Heart right ventricle (tissue), 16 donors: ENCODE results near the gene SBK1. TPM values are rescaled to one million over a fixed set of nuclear protein-coding genes. Genes with fewer than 3 reads are reported as not detected.
"Not testable (repeated sequence)": the region's sequence is repeated elsewhere in the genome, so short reads cannot be mapped to it uniquely, and the experiment has no call there.

Source experiments
- ATAC-seq, 8 donors: fragments of 200-7000 bp; cut with Tn5 transposase; one replicate each; pipeline ENCODE4 v1.9.1; 2020; ENCODE audit warnings: mild to moderate bottlenecking in 8 of 8, moderate library complexity in 8 of 8, moderate number of reproducible peaks in 1 of 8
- DNase-seq, 2 donors: peaks; one replicate each; pipeline ENCODE4 v3.0.0-alpha.2; 2020
- H3K27ac ChIP-seq, 10 donors: fragments of 200-600 bp; sonication (generic) in 2 of 10; one replicate each; pipeline versions ENCODE4 v1.5.0 to v1.8.0; 2020 to 2022; ENCODE audit warnings: mild to moderate bottlenecking in 3 of 10
- H3K27me3 ChIP-seq, 7 donors: fragments of 200-600 bp; one replicate each; pipeline ENCODE4 v1.8.0; 2021 to 2022; ENCODE audit warnings: mild to moderate bottlenecking in 2 of 7
- H3K36me3 ChIP-seq, 9 donors: fragments of 200-600 bp; sonication (generic) in 1 of 9; one replicate each; pipeline versions ENCODE4 v1.5.0 to v1.8.0; 2020 to 2022; ENCODE audit warnings: mild to moderate bottlenecking in 2 of 9
- H3K4me1 ChIP-seq, 9 donors: fragments of 200-600 bp; sonication (generic) in 1 of 9; one replicate each; pipeline versions ENCODE4 v1.5.0 to v1.8.0; 2020 to 2022; ENCODE audit warnings: mild to moderate bottlenecking in 4 of 9
- H3K4me3 ChIP-seq, 10 donors: fragments of 200-600 bp; sonication (generic) in 2 of 10; one replicate each; pipeline versions ENCODE4 v1.5.0 to v1.8.0; 2020 to 2022; ENCODE audit warnings: mild to moderate bottlenecking in 7 of 10, moderate library complexity in 2 of 10
- H3K9me3 ChIP-seq, 11 donors: fragments of 200-600 bp in 10 of 11; sonication (generic) in 2 of 11; one replicate each; pipeline versions ENCODE4 v1.5.0 to v1.8.0; 2013 to 2022; ENCODE audit warnings: mild to moderate bottlenecking in 2 of 11, control low read depth in 1 of 11, moderate library complexity in 1 of 11
- CTCF ChIP-seq, 9 donors: fragments of 200-600 bp; sonication (generic) in 2 of 9; IDR thresholded peaks; one replicate each; pipeline versions ENCODE4 v1.5.0 to v1.8.0; 2021 to 2022; ENCODE audit warnings: antibody characterized with exemption in 9 of 9, mild to moderate bottlenecking in 5 of 9, moderate library complexity in 1 of 9
- WGBS, 2 donors: extraction: QIAGEN DNeasy Blood & Tissue Kit; methylation state at CpG; one replicate each; pipeline ENCODE4 v1.1.7; 2013; ENCODE audit warnings: inconsistent platforms in 1 of 2; 5-methylcytosine and 5-hydroxymethylcytosine counted together
- intact Hi-C, 10 donors: fragments of 100-400 bp; cut with DNase I; formaldehyde crosslinking; loops; one replicate each; pipeline versions ENCODE4 v1.11.1 to v1.14.2; 2022
- polyA plus RNA-seq, 2 donors: library from polyadenylated mRNA; stranded (reverse); fragments of 200-250 nt; gene quantifications; one replicate each; pipeline ENCODE4 v1.2.3, GENCODE V29; 2013
- total RNA-seq, 10 donors: library from RNA; stranded (reverse); fragmentation: NEBNext Ultra II Directional in 3 of 10; extraction: Animal tissue kit (Norgen Biotek cat#: 25700) in 3 of 10; gene quantifications; one replicate each; pipeline versions ENCODE4 v1.2.1 to v1.2.4, GENCODE V29; 2021 to 2023
- donor health status: Arrhythmogenic right ventricular cardiomyopathy.
- donor health status: ischemic (EF 13 %, LVEDD 7.1; RV severe dilation, severe dysfunction).
- donor health status: healthy with polysubstance abuse.
- donor health status: DM: no; HTN: yes; CAD: no.
- donor health status: DM: no; HTN: no; CAD: no.
- donor health status: ischemic (EF 25% LVEDD 6.9; RV normal size, moderate dysfunction).
- donor health status: ischemic (EF 25% LVEDD 5.7; RV mildly dilated, moderate dysfunction).
- donor health status: healthy.
- donor health status: DM: yes; HTN: yes; CAD: no.
- donor health status: Ischemic cardiomyopathy.
- donor health status: ischemic (EF 35%, LVEDD 5.7; RV mildly dilated, moderate dysfunction).
- donor health status: nonischemic (EF 11% LVEDD 7.7; RV severe dilation, severe dysfunction).
- donor health status: DM: yes; HTN: yes; CAD: no.
- donor health status: PGD.
- donor health status: ischemic (EF 29% LVEDD 5.4; RV normal size, mild dysfunction).
- donor health status: nonischemic (EF 23%, LVEDD 6.1; RV moderate dilation, normal function).

SBK1 gene
- total and polyA plus RNA-seq, 12 donors: 0.38 to 7.0 (median 2.8) TPM

- Histone ChIP-seq H3K4me3 (no peak overlapping the region), H3K4me1 (no peaks in the 10 kb centered on the region), H3K27me3 (no peaks in the 10 kb centered on the region), H3K27ac (no peak overlapping the region), H3K36me3 (no peaks in the 10 kb centered on the region), H3K9me3 (no peaks in the 10 kb centered on the region)
- intact Hi-C loops: no loop called here
- WGBS, 2 donors: 77 to 80% methylated on average over 5 of the region's 5 CpGs
- DNase-seq (peak in 1 of 2 donors; percentile 1), ATAC-seq (no peak)
- no peak for TF ChIP-seq CTCF (IDR thresholded peaks at IDR 0.05)
These were observed 32.0 kb downstream of the SBK1 start for GRCh38 chr16:28324235-28324886.

- H3K36me3 ChIP-seq: no peaks in the 10 kb centered on the region
- TF ChIP-seq CTCF (IDR thresholded peaks at IDR 0.05): no peak
- WGBS, 2 donors: 84 to 90% methylated on average over 3 of the region's 3 CpGs
- no peaks in the 10 kb centered on the region for H3K9me3 ChIP-seq
- DNase-seq: no peak
- H3K27me3 ChIP-seq: no peaks in the 10 kb centered on the region
- H3K4me3 ChIP-seq: no peak overlapping the region
- H3K4me1 ChIP-seq: no peaks in the 10 kb centered on the region
- no peak overlapping the region for H3K27ac ChIP-seq
- no peak for ATAC-seq
- intact Hi-C loops: no loop called here
These were observed 32.6 kb downstream of the SBK1 start for GRCh38 chr16:28324887-28325279.

GRCh38 chr16:28326881-28327610, 34.7 kb downstream of the SBK1 start:
- no peaks in the 10 kb centered on the region for H3K4me1 ChIP-seq
- intact Hi-C loops: no loop called here
- no peak overlapping the region for H3K27ac ChIP-seq
- H3K9me3 ChIP-seq: no peaks in the 10 kb centered on the region
- no peak overlapping the region for H3K4me3 ChIP-seq
- TF ChIP-seq CTCF (IDR thresholded peaks at IDR 0.05): peak; percentile 29 to 86 (median 71)
- WGBS, 2 donors: 53 to 55% methylated on average over 12 of the region's 12 CpGs
- no peaks in the 10 kb centered on the region for H3K36me3 ChIP-seq
- ATAC-seq (peak in 6 of 8 donors; percentile 56 to 85 (median 66)), DNase-seq (peak; percentile 34 to 51)
- no peaks in the 10 kb centered on the region for H3K27me3 ChIP-seq

GRCh38 chr16:28330232-28330631, 37.9 kb downstream of the SBK1 start:
- DNase-seq, H3K36me3 ChIP-seq, H3K4me1 ChIP-seq, H3K27ac ChIP-seq, ATAC-seq, H3K4me3 ChIP-seq, H3K9me3 ChIP-seq, intact Hi-C loops, H3K27me3 ChIP-seq: not testable (repeated sequence)
- 26 to 44% methylated on average over 8 to 9 of the region's 9 CpGs for WGBS, 2 donors

- intact Hi-C loops, H3K9me3 ChIP-seq, ATAC-seq: not testable (repeated sequence)
These were observed 38.7 kb downstream of the SBK1 start for GRCh38 chr16:28330981-28331380.

GRCh38 chr16:28332632-28333031, 40.3 kb downstream of the SBK1 start:
- DNase-seq, H3K4me3 ChIP-seq, ATAC-seq, H3K4me1 ChIP-seq, intact Hi-C loops, H3K27me3 ChIP-seq, H3K36me3 ChIP-seq, H3K9me3 ChIP-seq, H3K27ac ChIP-seq: not testable (repeated sequence)
- WGBS, 2 donors: 49 to 68% methylated on average over 3 to 6 of the region's 6 CpGs

More at GRCh38 chr16:28330981-28331380, 38.7 kb downstream of the SBK1 start:
- not testable (repeated sequence) for H3K4me1 ChIP-seq, H3K27me3 ChIP-seq, H3K27ac ChIP-seq, H3K4me3 ChIP-seq, H3K36me3 ChIP-seq, DNase-seq
- 67 to 83% methylated on average over 2 of the region's 2 CpGs for WGBS, 2 donors

GRCh38 chr16:28335678-28336077, 43.4 kb downstream of the SBK1 start:
- H3K4me3 ChIP-seq, DNase-seq, ATAC-seq, H3K4me1 ChIP-seq, H3K9me3 ChIP-seq, H3K27me3 ChIP-seq, intact Hi-C loops, H3K36me3 ChIP-seq, H3K27ac ChIP-seq: not testable (repeated sequence)
- WGBS, 2 donors: 86 to 93% methylated on average over 8 of the region's 8 CpGs

GRCh38 chr16:28336940-28337710, 44.8 kb downstream of the SBK1 start:
- H3K27me3 ChIP-seq, H3K27ac ChIP-seq, ATAC-seq, H3K4me1 ChIP-seq, H3K36me3 ChIP-seq, intact Hi-C loops, DNase-seq, H3K9me3 ChIP-seq, H3K4me3 ChIP-seq: not testable (repeated sequence)
- 87 to 89% methylated on average over 5 of the region's 5 CpGs for WGBS, 2 donors
